GM21447 (cell line): ENCODE measurements around the gene MLST8.

Source experiments
- ATAC-seq: cut with Tn5 transposase; IDR thresholded peaks from one replicate; pipeline ENCODE4 v1.9.1; 2021; ENCODE audit not compliant: unreplicated experiment

MLST8 gene

DNA sequence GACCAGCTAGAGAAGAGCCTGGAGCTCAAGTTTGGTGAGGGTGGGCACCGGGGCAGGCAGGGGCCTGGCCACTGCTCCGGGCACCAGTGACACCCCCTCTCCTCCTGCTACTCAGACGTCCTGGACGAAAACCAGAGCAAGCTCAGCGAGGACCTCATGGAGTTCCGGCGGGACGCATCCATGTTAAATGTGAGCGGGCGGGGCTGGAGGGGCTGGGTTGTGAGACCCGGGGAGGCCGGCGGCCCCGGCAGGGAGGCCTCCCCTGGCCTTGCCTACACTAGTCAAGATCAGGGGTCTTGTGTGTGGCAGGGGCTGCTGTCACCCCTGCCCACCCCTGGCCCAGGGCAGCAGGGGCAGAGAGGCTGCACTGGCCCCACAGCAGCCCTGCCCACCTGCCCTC lies 31.9 kb upstream of the MLST8 start:
- ATAC-seq: no peak

DNA sequence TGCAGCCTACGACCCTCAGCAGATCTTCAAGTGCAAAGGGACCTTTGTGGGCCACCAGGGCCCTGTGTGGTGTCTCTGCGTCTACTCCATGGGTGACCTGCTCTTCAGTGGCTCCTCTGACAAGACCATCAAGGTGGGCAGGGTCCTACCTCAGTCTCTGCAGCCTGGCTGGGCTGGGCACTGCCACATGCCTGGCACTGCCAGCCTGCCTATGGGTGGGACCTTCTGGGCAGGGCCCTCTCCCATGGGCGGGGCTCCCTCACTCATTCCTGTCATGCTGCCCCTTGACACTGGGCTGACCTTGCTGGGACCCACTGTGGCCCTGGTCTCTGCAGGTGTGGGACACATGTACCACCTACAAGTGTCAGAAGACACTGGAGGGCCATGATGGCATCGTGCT lies 31.3 kb upstream of the MLST8 start:
- no peak for ATAC-seq

DNA sequence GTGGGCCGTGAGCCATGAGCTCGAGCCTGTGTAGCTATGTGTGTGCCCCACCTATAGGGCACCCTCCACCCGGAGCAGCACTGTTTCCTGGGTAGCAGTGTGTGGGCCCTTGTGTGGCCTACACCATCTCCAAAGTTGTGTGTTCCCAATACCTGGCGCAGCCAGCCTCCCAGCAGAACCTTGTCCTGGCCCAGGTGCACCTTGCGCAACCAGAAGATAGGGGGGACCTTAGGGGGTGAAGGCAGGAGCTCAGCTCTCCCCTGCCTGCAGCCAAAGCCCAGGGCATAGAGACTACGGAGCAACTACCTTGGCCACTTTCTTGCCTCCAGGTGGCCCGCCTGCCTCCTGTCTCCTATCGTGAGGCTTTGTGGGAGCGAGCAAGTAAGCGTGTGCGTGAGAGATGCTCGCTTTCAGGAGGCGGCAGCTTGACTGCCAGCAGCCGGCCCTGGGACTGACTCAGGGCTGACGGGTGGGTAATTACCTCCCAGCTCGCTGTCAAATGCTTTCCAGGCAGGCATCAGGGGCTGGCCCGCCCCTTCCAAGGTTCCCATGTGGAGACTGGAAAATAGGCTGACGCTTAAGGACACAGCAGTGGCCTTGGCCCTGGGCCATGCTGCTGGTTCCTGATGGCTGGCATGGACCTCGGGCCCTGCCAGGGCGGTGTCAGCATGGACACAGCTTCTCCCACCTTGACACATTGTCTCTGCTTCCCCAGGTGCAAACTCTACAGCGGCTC lies 30.7 kb upstream of the MLST8 start:
- ATAC-seq: no peak

DNA sequence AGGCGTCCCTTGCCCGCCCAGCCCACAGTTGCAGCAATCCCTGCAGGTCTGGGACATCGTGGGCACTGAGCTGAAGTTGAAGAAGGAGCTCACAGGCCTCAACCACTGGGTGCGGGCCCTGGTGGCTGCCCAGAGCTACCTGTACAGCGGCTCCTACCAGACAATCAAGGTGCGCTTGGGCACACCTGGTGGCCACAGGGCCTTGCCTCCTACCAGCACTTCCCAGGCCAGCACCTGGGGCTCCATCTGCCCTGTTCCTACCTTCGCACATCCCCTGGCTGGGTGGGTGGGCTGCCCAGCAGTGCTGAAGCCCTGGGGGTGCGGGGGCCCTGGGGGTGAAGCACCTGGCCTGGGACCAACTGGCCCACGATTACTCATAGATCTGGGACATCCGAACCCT lies 29.8 kb upstream of the MLST8 start:
- no peak for ATAC-seq

DNA sequence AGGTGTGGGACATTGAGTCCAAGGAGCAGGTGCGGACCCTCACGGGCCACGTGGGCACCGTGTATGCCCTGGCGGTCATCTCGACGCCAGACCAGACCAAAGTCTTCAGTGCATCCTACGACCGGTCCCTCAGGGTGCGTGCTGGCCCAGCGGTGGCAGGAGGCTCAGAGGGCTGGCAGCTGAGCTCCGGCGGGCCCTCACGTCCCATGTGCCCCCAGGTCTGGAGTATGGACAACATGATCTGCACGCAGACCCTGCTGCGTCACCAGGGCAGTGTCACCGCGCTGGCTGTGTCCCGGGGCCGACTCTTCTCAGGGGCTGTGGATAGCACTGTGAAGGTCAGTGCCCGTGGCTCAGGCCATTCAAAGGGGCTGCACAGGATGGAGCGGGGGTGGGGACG lies 29.2 kb upstream of the MLST8 start:
- ATAC-seq: no peak

DNA sequence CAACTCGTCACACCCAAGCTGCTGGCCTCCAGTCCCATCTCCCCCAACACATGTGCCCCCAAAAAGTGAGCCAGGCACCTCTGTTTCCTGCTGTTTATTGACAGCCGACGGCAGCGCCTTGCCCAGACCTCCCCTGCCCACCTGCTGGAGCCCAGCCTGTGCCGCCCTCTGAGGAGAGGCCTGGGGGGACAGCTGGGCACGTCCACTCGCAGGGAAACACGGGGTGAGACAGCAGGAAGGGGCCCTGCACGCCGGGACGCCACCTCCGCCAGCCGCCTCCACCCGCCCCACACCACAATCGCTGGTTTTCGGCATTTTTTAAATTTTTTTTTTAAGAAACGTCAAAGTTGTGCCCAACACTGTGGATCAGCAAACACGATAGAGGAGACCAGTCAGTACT lies 28.2 kb upstream of the MLST8 start:
- ATAC-seq: no peak

DNA sequence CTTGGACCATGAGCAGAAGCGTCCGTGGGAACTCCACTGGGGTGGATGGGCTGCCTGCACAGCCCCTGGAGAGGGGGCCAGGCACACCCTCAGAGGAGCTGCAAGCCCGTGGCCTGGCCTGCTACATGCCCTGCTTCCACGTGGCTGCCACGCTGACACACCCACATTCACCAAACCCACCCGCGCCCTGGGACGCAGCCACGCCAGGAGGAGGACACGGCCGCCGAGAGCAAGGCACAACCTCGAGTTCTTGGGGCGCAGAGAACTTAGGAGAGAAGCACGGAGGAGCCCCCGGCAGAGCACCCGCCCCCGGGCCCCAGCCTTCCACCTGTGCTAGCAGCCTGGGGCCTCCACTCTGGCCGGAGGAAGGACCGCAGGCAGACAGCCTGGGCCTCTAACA lies 27.7 kb upstream of the MLST8 start:
- no peak for ATAC-seq

DNA sequence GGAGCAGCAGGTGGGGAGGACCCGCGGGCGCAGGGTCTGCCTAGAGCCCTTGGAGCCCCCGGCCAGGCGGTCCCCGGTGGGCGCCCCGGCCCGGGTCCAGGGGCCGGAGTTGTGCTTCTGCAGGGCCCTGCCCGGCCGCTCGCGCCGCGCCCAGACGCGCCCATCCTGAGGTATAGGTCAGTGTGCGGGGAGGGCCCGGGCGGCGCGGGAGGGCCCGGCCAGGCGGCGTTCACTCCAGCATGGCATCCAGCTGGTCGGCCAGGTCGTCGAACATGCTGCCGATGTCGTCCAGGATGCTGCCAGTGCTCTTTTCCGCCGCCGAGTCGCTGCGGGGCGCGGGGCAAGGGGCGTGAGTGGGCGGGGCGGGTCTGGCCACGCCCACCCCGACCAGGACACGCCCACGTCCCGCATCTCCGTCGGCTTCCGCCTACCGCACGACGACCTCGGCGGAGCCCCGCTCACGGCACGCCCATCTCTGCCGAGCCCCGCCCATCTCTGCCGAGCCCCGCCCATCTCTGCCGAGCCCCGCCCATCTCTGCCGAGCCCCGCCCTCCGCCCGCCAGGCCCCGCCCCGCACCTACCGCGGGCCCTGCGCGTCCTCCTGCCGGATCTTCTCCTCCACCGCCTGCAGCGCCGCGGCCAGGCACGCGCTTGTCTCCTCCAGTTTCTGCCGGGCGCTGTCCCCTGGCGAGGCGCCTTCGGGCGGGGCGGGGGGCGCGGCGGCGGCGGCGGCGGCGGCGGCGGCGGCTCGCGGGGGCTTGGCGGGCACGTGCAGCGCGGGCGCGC lies 26.7 kb upstream of the MLST8 start:
- no peak for ATAC-seq

DNA sequence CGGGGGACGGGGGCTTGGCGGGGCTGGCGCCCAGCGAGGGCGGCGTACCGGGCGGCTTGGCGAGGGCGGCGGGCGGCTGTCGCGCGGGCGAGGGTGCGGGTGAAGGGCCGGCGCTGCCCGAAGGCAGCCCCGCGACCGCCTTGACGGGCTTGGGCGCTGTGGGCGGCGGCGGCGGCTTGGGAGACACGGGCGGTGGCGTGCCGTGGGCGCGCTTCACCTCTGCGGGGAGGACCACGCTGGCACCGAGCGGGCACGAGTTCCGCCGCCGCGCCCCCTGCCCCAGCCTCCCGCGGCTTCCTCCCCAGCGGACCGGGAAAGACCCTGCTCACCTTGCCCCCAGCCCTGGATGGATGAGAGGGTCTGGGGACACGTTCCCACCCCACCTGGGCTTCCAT lies 26.1 kb upstream of the MLST8 start:
- ATAC-seq: no peak

DNA sequence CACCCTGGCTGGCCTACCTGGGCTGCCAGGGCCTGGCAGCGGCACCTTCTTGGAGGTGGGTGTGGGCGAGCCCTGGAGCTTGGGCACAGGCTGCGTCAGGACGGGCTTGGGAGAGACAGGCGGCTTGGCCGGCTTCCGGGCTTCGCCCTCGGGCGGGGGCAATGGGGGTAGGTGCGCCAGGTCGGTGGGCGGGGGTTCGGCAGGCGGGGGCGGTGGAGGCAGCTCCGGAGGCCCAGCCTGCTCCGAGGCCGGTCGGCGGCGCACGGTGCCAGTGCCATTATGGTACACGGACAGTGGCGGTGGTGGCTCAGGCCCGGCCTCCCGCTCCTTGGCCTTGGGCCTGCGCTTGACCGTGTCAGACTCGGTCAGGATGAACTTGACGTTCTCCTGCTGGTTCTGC lies 25.7 kb upstream of the MLST8 start:
- ATAC-seq: no peak

DNA sequence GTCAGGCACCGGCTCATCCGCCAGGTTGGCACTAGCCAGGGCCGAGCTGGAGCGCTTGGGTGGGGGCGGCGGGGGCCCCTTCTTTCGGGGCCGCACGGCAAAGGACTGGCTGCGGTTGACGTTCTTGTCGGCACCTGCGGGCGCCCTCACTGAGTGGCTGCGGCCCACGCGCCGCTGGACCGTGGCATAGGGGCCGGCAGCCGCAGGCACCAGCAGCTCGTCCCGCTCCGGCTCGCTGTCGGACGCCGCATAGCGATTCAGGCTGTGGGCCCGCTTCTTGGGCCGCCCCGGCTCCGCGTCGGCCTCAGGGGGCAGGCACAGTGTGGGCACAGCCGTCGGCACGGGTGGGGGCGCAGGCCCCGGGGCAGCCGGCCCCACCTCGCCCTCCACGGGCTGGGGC lies 24.8 kb upstream of the MLST8 start:
- ATAC-seq: no peak

DNA sequence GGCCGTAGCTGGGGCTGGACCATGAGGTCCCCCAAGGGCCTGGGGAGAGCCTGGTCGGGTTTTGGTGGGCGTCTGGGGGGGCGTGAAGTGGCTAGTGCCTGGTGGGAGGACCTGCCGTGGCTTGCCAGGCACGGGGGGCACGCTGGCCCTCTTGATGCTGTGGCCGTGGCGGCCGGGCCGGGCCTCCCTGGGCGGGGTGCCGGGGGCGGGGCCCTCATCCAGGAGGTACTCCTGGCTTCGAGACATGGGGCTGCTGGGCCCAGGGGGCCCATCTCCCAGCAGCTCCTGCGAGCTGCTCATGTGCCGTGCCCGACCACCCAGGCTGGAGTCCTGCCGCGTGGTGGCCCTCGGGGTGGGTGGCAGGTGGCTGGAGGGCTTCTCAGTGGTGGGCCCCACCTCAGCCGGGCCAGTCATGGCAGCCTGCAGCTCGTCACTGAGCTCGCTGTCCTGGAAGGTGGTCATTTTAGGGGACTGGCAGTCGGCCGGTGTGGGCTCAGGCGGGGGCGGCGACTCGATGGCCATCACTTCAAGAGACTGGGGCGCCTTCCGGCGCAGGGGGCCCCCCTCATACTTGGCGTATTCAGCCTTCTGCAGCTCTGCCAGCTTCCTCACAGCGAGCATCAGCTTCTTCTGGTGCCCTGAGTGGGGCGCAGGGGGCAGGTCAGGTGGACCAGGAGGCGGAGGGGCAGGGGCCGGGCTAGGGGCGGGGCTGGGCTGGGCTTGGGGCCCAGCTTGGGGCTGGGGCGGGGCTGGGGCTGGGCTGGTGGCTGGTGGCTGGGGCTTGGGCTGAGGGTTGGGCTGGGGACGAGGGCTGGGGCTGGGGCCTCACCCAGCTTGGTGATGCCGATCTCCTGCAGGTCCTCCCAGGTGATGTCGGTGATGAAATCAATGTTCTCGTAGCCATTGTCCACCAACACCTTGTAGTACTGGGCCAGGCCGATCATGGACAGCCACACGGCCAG lies 24.0 kb upstream of the MLST8 start:
- no peak for ATAC-seq

DNA sequence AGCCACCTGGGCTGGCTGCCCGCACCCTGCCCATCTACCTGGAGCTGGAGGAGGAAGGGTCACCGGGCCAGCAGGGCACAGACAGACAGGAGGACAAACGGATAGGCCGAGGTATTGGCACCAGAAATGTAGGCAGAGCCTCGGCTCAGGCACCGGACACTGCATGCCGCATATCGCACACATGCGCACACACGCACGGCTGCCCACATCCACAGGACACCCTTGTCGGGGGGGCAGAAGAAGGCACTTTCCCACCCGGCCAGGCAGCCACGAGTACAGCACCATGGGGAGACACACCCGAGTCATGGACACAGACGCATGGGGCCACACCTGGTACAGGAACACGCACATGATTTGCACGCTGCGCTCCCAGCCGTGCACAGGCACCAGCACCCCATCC lies 23.3 kb upstream of the MLST8 start:
- ATAC-seq: no peak

DNA sequence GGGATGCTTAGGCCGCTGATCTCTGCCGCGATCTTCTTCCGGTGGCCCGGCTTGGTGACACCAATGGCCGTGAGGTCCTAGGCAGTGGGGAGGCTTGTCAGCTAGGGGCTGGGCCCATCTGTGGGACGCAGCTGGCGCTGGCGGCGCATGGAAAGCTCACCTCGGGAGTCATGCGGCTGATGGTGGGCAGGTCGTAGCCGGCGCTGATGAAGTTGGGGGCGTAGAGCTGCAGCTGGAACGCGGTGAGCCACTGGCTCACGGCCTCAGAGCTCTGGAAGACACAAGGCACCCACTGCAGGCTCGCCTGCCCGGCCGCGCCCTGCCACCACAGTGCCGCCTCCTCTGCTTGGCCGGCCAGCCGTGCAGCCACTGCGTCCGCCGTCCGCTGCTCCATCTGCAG lies 21.6 kb upstream of the MLST8 start:
- ATAC-seq: no peak

DNA sequence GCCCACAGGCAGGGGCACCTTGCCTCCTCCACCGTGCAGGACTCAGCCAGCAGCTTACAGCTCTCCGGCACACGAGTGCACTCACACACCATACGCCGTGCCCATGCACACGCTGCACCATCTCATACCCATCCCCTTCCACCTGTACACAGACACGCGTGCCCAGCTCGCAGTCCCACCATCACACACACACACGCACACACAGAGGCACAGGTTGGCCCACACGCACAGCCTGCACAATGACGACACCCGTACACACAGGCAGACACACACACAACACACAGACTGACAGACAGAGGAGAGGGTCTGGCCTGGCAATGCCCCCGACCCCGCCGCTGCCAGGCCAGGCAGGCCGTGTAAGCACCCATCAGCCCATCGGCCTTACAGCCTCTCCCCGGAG lies 20.9 kb upstream of the MLST8 start:
- no peak for ATAC-seq

DNA sequence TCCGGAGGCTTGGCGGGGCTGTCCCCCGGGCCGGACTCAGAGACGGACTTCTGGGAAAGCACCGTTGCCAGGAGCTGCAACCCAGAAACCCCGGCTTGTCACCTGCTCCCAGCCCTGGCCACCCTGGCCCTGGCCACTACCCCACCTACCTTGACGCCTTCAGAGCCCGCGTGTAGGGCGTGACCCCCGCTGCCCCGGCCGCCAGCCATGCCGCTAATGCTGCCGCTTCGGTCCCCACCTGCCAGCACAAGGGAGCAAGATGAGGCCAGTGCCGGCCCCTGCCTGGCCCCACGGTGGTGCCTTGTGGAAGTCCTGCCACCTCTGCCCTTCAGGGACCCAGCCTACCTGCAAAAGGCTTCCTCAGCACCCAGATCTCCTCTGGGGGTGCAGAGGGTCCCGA lies 20.3 kb upstream of the MLST8 start:
- no peak for ATAC-seq

DNA sequence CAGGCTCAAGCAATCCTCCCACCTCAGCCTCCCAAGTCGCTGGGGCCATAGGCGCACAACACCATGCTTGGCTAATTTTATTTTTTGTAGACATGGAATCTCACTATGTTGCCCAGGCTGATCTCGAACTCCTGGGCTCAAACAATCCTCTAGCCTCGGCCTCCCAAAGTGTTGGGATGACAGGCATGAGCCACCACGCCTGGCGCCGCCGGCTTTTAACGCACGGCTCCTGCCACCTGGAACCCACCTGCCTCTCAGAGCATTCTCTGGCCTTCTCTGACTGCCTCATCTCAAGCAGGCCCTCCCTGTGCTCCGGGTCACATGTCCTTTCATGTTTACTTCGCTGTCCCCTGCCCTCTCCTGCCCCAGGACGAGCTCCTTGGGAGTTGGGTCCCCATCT lies 19.2 kb upstream of the MLST8 start:
- ATAC-seq: no peak

DNA sequence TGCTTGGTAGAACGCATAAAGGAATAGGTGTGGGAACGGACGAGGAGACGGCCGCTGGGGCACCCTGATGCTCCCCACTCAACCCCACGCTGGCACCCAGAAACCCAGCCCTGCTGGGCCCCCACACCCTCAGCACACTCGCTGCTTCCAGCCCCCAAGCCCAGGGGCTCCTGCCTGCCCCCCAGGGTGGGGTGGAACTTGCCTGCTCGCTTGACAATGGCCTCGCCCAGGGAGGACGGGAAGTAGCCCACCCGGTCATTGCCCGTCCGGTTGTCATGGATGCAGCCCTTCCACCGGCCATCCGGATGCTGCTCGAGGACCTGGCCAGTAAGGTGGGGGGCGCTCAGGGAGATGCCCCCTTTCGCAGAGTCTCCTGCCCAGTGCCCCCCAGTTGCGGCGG lies 18.7 kb upstream of the MLST8 start:
- ATAC-seq: no peak

DNA sequence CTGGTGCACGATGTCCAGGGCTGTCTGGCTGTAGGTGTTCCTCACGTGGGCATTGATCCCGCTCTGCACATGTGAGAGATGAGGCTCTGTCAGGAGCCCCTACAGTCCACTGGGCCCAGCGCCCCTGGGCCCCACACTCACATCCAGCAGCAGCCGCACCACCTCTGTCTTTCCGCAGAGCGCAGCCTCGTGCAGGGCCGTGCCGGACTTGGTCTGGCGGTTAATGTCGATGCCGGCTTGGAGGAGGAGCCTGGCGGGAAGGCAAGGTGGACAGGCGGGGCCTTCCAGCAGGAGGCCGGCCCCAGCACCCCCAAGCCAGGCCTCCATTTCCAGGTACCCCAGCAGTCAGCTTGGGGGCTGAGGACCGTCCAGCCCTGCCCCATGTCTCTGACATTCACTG lies 18.0 kb upstream of the MLST8 start:
- ATAC-seq: no peak

DNA sequence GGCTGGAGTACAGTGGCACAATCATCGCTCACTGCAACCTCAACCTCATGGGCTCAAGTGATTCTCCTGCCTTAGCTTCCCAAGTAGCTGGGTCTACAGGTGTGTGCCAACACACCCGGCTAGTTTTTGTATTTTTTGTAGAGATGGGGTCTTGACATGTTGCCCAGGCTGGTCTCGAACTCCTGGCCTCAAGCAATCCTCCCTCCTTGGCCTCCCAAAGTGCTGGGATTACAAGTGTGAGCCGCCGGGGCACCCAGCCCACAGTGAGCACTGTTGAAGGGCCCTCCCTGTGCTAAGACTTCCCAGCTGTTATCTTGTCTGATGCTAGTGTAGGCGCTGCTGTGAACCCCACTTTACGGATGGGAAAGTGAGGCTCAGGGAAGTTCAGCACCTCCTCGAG lies 16.9 kb upstream of the MLST8 start:
- ATAC-seq: no peak

DNA sequence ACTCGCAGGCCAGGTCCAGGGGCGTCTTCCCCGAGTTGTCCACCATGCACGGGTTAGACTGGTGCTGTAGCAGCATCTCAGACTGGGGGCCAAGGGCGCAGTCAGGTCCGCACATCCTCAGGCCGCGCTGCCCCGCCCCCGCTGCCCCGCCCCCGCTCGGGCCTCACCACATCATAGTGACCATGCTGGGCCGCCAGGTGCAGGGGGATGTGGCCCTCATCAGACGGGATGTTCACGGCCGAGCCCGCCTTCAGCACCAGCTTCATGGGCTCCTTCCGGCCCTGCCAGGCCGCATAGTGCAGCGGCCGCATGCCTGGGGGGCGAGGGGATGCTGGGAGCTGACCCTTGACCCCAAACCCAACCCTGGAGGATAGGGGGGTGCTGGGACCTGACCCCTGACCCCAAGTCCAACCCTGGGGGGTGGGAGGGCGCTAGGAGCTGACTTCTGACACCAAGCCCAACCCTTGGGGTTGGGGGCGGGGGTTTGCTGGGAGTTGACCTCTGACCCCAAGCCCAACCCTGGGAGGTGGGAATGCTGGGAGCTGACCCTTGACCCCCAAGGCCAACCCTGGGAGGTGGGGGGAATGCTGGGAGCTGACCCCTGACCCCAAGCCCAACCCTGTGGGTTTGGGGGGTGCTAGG lies 15.9 kb upstream of the MLST8 start:
- no peak for ATAC-seq
